OCI-LY7 (cell line): ENCODE results near the gene ZNF326. TPM values are rescaled to one million over a fixed set of nuclear protein-coding genes. Genes with fewer than 3 reads are reported as not detected.

Source experiments
- BruUV-seq: library from RNA; stranded (reverse); fragments of 400-500 nt; replicated peaks from 2 replicates; lab custom pipeline; 2021; lab: Mats Ljungman, UMichigan
- CTCF ChIA-PET: fragments of 300-600 bp; sonication (Branson Sonifier 250); formaldehyde crosslinking; loops from one replicate; lab custom pipeline; 2022; ENCODE audit warnings: antibody characterized with exemption; ENCODE audit not compliant: unreplicated experiment; lab: Charles Lee
- POLR2A ChIA-PET: fragments of 300-600 bp; sonication (Branson Sonifier 250); formaldehyde crosslinking; loops from one replicate; lab custom pipeline; 2022; ENCODE audit warnings: antibody characterized with exemption; lab: Charles Lee
- DNase-seq: peaks from one replicate; pipeline ENCODE4 v3.0.0-alpha.2; 2015; ENCODE audit warnings: low spot score
- H2AFZ ChIP-seq: fragments of 200-600 bp; sonication (generic), shearing (Covaris generic); 2 replicates; pipeline ENCODE4 v1.6.1; 2014; ENCODE audit warnings: mild to moderate bottlenecking, antibody characterized with exemption, low read length, moderate library complexity
- H3K27ac ChIP-seq: fragments of 200-600 bp; sonication (generic); 2 replicates; pipeline ENCODE4 v1.5.1; 2014; ENCODE audit warnings: mixed run types, low read depth, mild to moderate bottlenecking, moderate library complexity, low read length, inconsistent platforms; ENCODE audit not compliant: poor library complexity, severe bottlenecking
- H3K36me3 ChIP-seq: fragments of 200-600 bp; sonication (generic); 2 replicates; pipeline ENCODE4 v1.6.1; 2014; ENCODE audit warnings: mild to moderate bottlenecking, antibody characterized with exemption, low read length, moderate library complexity, mixed read lengths; ENCODE audit not compliant: insufficient read depth
- H3K4me1 ChIP-seq: fragments of 200-600 bp; sonication (generic); 2 replicates; pipeline ENCODE4 v1.5.1; 2014; ENCODE audit warnings: mild to moderate bottlenecking, low read length; ENCODE audit not compliant: insufficient read depth, poor library complexity, severe bottlenecking
- H3K4me2 ChIP-seq: fragments of 200-600 bp; sonication (generic); 2 replicates; pipeline ENCODE4 v1.6.1; 2014; ENCODE audit warnings: mild to moderate bottlenecking, low read length
- H3K4me3 ChIP-seq: fragments of 200-600 bp; sonication (generic); 2 replicates; pipeline ENCODE4 v1.5.1; 2014; ENCODE audit warnings: mild to moderate bottlenecking, low read depth, low read length; ENCODE audit not compliant: poor library complexity, severe bottlenecking
- H3K79me2 ChIP-seq: fragments of 200-600 bp; sonication (generic); 2 replicates; pipeline ENCODE4 v1.6.1; 2016; ENCODE audit warnings: low read depth, mild to moderate bottlenecking, low read length, moderate library complexity, mixed read lengths; ENCODE audit not compliant: insufficient read depth
- H3K9me2 ChIP-seq: fragments of 200-600 bp; sonication (generic); 2 replicates; pipeline ENCODE4 v1.6.1; 2016; ENCODE audit warnings: mild to moderate bottlenecking, low read length, mixed read lengths; ENCODE audit not compliant: insufficient read depth
- H3K9me3 ChIP-seq: fragments of 200-600 bp; sonication (generic); 2 replicates; pipeline ENCODE4 v1.6.1; 2014; ENCODE audit warnings: mild to moderate bottlenecking, mixed run types, low read length, mixed read lengths
- H4K20me1 ChIP-seq: fragments of 200-600 bp; sonication (generic); 2 replicates; pipeline ENCODE4 v1.6.1; 2014; ENCODE audit warnings: mild to moderate bottlenecking, antibody characterized with exemption, low read length, moderate library complexity, mixed read lengths; ENCODE audit not compliant: insufficient read depth
- EZH2phosphoT487 ChIP-seq: fragments of 200-600 bp; sonication (generic); IDR thresholded peaks from 2 replicates; pipeline ENCODE4 v1.6.1; 2018; ENCODE audit warnings: low read depth, borderline replicate concordance, mild to moderate bottlenecking, mixed run types, antibody characterized with exemption, low read length, moderate library complexity, mixed read lengths
- intact Hi-C: fragments of 100-400 bp; cut with micrococcal nuclease; formaldehyde crosslinking; loops from one replicate; pipeline ENCODE4 v1.10.0; 2022; ENCODE audit not compliant: unreplicated experiment
- total RNA-seq, 2 experiments: library from RNA; depleted of rRNA in 1 of 2; stranded (reverse); fragments of >200 nt in 1 of 2; shearing (Covaris generic) in 1 of 2; gene quantifications; 2 replicates each; pipeline ENCODE4 v1.2.3, GENCODE V29; 2014 to 2022
- TF ChIP-seq, protein P1 (sequence below): fragments of 200-600 bp; sonication (generic); conservative IDR thresholded peaks from 2 replicates; pipeline ENCODE4 v1.5.1; 2014; ENCODE audit warnings: mild to moderate bottlenecking, antibody characterized with exemption, low read length, moderate library complexity, mixed read lengths

ZNF326 gene
- total RNA-seq, 2 experiments from 2014 or later, result 11.5 to 43.5 TPM

- no TSS peak for BruUV-seq
- Histone ChIP-seq H3K9me3 (no peaks in the 10 kb centered on the region), H3K36me3 (no peaks in the 10 kb centered on the region), H4K20me1 (no peaks in the 10 kb centered on the region), H3K79me2 (no peaks in the 10 kb centered on the region), H3K27ac (no peak overlapping the region), H3K9me2 (no peaks in the 10 kb centered on the region), H2AFZ (no peak overlapping the region), H3K4me2 (no peak overlapping the region), H3K4me3 (no peak overlapping the region), H3K4me1 (peaks cover 8% of the 10 kb centered on the region)
- POLR2A ChIA-PET, result interaction anchor here (1.0 to 2.5 kb wide), 2 partner anchors 15 to 166 kb away, joined by 3 to 14 read pairs; no protein-coding TSS in a partner anchor
- intact Hi-C loops, result no loop called here
- TF ChIP-seq EZH2phosphoT487, result no peak
- TF ChIP-seq, protein P1, sequence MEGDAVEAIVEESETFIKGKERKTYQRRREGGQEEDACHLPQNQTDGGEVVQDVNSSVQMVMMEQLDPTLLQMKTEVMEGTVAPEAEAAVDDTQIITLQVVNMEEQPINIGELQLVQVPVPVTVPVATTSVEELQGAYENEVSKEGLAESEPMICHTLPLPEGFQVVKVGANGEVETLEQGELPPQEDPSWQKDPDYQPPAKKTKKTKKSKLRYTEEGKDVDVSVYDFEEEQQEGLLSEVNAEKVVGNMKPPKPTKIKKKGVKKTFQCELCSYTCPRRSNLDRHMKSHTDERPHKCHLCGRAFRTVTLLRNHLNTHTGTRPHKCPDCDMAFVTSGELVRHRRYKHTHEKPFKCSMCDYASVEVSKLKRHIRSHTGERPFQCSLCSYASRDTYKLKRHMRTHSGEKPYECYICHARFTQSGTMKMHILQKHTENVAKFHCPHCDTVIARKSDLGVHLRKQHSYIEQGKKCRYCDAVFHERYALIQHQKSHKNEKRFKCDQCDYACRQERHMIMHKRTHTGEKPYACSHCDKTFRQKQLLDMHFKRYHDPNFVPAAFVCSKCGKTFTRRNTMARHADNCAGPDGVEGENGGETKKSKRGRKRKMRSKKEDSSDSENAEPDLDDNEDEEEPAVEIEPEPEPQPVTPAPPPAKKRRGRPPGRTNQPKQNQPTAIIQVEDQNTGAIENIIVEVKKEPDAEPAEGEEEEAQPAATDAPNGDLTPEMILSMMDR, result no peak
- CTCF ChIA-PET, result no interaction called here
- no peak for DNase-seq
Measured at GRCh38 chr1:89962742-89963075, 32.2 kb upstream of the ZNF326 start.

- H3K27ac ChIP-seq, result no peak overlapping the region
- ChIA-PET POLR2A (interaction anchor here (0.5 to 0.8 kb wide), 6 partner anchors 10 to 335 kb away, joined by 3 to 7 read pairs (median 3); no protein-coding TSS in a partner anchor), CTCF (interaction anchor here (0.5 kb wide), 1 partner anchor 361 kb away, joined by 3 read pairs; no protein-coding TSS in a partner anchor)
- H3K36me3 ChIP-seq, result no peaks in the 10 kb centered on the region
- no peaks in the 10 kb centered on the region for H3K79me2 ChIP-seq
- no peaks in the 10 kb centered on the region for H3K9me2 ChIP-seq
- no peak overlapping the region for H2AFZ ChIP-seq
- peaks cover 8% of the 10 kb centered on the region for H3K4me1 ChIP-seq
- no peak for DNase-seq
- no peak overlapping the region for H3K4me3 ChIP-seq
- no peaks in the 10 kb centered on the region for H4K20me1 ChIP-seq
- TF ChIP-seq, protein P1, result no peak
- no peak for TF ChIP-seq EZH2phosphoT487
- H3K9me3 ChIP-seq, result no peaks in the 10 kb centered on the region
- H3K4me2 ChIP-seq, result no peak overlapping the region
- intact Hi-C loops, result no loop called here
- BruUV-seq, result no TSS peak
Measured at GRCh38 chr1:89965193-89965768, 29.6 kb upstream of the ZNF326 start.

DNA sequence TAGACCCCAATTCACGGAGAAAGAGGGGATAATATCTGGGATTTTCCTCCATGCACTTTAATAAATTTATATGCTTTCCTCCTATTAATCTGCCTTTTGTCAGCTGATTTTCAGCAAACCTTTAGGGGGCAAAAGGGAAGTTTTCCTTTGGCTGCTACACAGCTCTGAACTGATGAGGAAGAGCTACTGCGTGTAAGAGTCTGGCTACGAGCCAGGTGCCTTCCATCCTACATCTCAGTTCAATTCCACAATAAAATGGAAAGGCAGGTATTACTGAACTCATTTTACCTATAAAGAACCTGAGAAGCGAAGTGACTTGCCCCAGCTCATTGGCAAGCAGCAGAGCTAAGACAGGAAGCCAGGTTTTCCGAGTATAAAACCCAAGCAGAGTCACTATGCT lies 28.3 kb upstream of the ZNF326 start:
- Histone ChIP-seq H3K27ac (no peak overlapping the region), H3K9me3 (no peaks in the 10 kb centered on the region), H3K79me2 (no peaks in the 10 kb centered on the region), H3K4me1 (peaks cover 8% of the 10 kb centered on the region), H3K9me2 (no peaks in the 10 kb centered on the region), H3K36me3 (no peaks in the 10 kb centered on the region), H3K4me3 (no peak overlapping the region), H2AFZ (no peak overlapping the region), H4K20me1 (no peaks in the 10 kb centered on the region), H3K4me2 (no peak overlapping the region)
- no peak for DNase-seq
- TF ChIP-seq, protein P1, result no peak
- TF ChIP-seq EZH2phosphoT487, result no peak
- BruUV-seq, result no TSS peak
- intact Hi-C loops, result no loop called here
- ChIA-PET POLR2A (interaction anchor here (0.5 kb wide), 1 partner anchor 98 kb away, joined by 7 read pairs; no protein-coding TSS in a partner anchor), CTCF (no interaction called here)
